ENCODE measurements around the gene PIK3AP1. TPM values are rescaled to one million over a fixed set of nuclear protein-coding genes. Genes with fewer than 3 reads are reported as not detected.

PIK3AP1 gene
- total RNA-seq, 1 experiment from 2014 or later = 1.7 TPM

- Mint-ChIP-seq H3K36me3 (ENCODE audit: insufficient read depth in 1 of 3, low read depth in 3 of 3) (peaks cover 18 to 36% (median 30%) of the 10 kb centered on the region in 3 experiments), H3K4me1 (peaks cover 21 to 28% of the 10 kb centered on the region in 2 experiments), H3K27ac (peak overlapping the region in 2 of 3 experiments; percentile 5 to 55; a peak in 2 of 7 replicates), H3K9me3 (no peaks in the 10 kb centered on the region), H3K27me3 (ENCODE audit: low read depth) (no peaks in the 10 kb centered on the region), H3K4me3 (no peak overlapping the region)
- Histone ChIP-seq H3K14ac (ENCODE audit: insufficient read depth, low read length) (no peak overlapping the region), H3K27ac (ENCODE audit: insufficient read length, low read depth, low read length) (no peak overlapping the region), H3K79me1 (ENCODE audit: insufficient read depth, low read depth, low read length, poor library complexity, severe bottlenecking) (peaks cover 3% of the 10 kb centered on the region), H4K5ac (ENCODE audit: insufficient read length, low read depth, low read length) (no peak overlapping the region), H3K4me1 (ENCODE audit: insufficient read depth, low read length) (no peaks in the 10 kb centered on the region), H3K9me3 (ENCODE audit: control insufficient read depth, low read depth, low read length) (no peaks in the 10 kb centered on the region), H3K4ac (ENCODE audit: low read depth, low read length) (no peak overlapping the region), H2AK5ac (ENCODE audit: insufficient read length, low read length) (no peak overlapping the region), H4K20me1 (ENCODE audit: control insufficient read depth, insufficient read depth, insufficient read length) (no peaks in the 10 kb centered on the region), H3K4me2 (ENCODE audit: insufficient read depth, insufficient read length, low read length) (no peak overlapping the region), H3K23ac (ENCODE audit: insufficient read length, low read depth, low read length) (no peak overlapping the region), H3K56ac (ENCODE audit: insufficient read length, low read depth, low read length) (no peak overlapping the region), H2BK5ac (ENCODE audit: insufficient read length, low read length) (no peak overlapping the region), H2BK120ac (ENCODE audit: low read depth, low read length, poor library complexity, severe bottlenecking) (no peak overlapping the region), H2BK20ac (ENCODE audit: low read depth, low read length, poor library complexity, severe bottlenecking) (no peak overlapping the region), H3K27me3 (ENCODE audit: insufficient read depth, low read length) (no peaks in the 10 kb centered on the region), H3K79me2 (ENCODE audit: insufficient read depth, low read length) (peaks cover 9% of the 10 kb centered on the region; the same call in 1 of the 2 replicates), H3K9ac (ENCODE audit: extremely low read depth, insufficient read length, low read length) (no peak overlapping the region), H3K23me2 (ENCODE audit: insufficient read length, low read depth, low read length, poor library complexity, severe bottlenecking) (no peaks in the 10 kb centered on the region), H2BK12ac (ENCODE audit: insufficient read length, low read depth, low read length) (no peak overlapping the region), H2AFZ (ENCODE audit: low read length) (no peak overlapping the region), H4K8ac (replicated peaks; ENCODE audit: insufficient read length, low read depth, low read length) (no peak overlapping the region), H2BK15ac (ENCODE audit: low read depth, low read length) (no peak overlapping the region), H3T11ph (ENCODE audit: low read length) (no peak overlapping the region), H3K18ac (ENCODE audit: insufficient read length, low read depth, low read length) (no peak overlapping the region), H4K91ac (ENCODE audit: insufficient read length, low read depth, low read length) (no peak overlapping the region)
- TF ChIP-seq CTCF (conservative IDR thresholded peaks at IDR 0.05) = no peak
- no CpG with 5 or more reads among the region's 6 CpGs for WGBS (ENCODE audit: extremely low coverage, insufficient read length, low lambda C conversion rate)
- no peak for DNase-seq
These were observed 149.8 kb downstream of the PIK3AP1 start for GRCh38 chr10:96570511-96570910.

Data from H9 (cell line).